GM23338 (cell line): ENCODE results near the gene OR5K2. TPM values are rescaled to one million over a fixed set of nuclear protein-coding genes. Genes with fewer than 3 reads are reported as not detected.

Experiments used
- ATAC-seq: fragments of 200-7000 bp; cut with Tn5 transposase; 3 replicates; pipeline ENCODE4 v1.9.1; 2020
- DNase-seq: peaks from one replicate; pipeline ENCODE4 v3.0.0-alpha.2; 2015; ENCODE audit warnings: low spot score
- H2AFZ ChIP-seq: fragments of 200-600 bp; sonication (generic); 2 replicates; pipeline ENCODE4 v1.8.0; 2016; ENCODE audit warnings: antibody characterized with exemption, mild to moderate bottlenecking, moderate library complexity
- H3F3A ChIP-seq: fragments of 200-600 bp; sonication (generic); replicated peaks from 2 replicates; pipeline ENCODE4 v1.8.0; 2017; ENCODE audit warnings: antibody characterized with exemption, mixed run types, low read depth
- H3K27ac ChIP-seq: fragments of 200-600 bp; sonication (generic); 2 replicates; pipeline ENCODE4 v1.6.1; 2016; ENCODE audit warnings: low read depth
- H3K27me3 ChIP-seq: fragments of 200-600 bp; sonication (generic); 2 replicates; pipeline ENCODE4 v1.8.0; 2016; ENCODE audit warnings: mild to moderate bottlenecking, mixed run types, moderate library complexity; ENCODE audit not compliant: insufficient read depth
- H3K36me3 ChIP-seq: fragments of 200-600 bp; sonication (generic); 2 replicates; pipeline ENCODE4 v1.8.0; 2016; ENCODE audit warnings: mild to moderate bottlenecking; ENCODE audit not compliant: insufficient read depth
- H3K4me1 ChIP-seq: fragments of 200-600 bp; sonication (generic); 2 replicates; pipeline ENCODE4 v1.8.0; 2016; ENCODE audit warnings: mild to moderate bottlenecking, moderate library complexity; ENCODE audit not compliant: insufficient read depth
- H3K4me2 ChIP-seq: fragments of 200-600 bp; sonication (generic); 2 replicates; pipeline ENCODE4 v1.7.1; 2017; ENCODE audit warnings: mixed run types
- H3K4me3 ChIP-seq: fragments of 200-600 bp; sonication (generic); 2 replicates; pipeline ENCODE4 v1.6.1; 2016; ENCODE audit warnings: mixed run types
- H3K79me2 ChIP-seq: fragments of 200-600 bp; sonication (generic); replicated peaks from 2 replicates; pipeline ENCODE4 v1.8.0; 2017; ENCODE audit warnings: mild to moderate bottlenecking; ENCODE audit not compliant: insufficient read depth
- H3K9me2 ChIP-seq: fragments of 200-600 bp; sonication (generic); 2 replicates; pipeline ENCODE4 v1.8.0; 2017; ENCODE audit not compliant: insufficient read depth
- H4K20me1 ChIP-seq: fragments of 200-600 bp; sonication (generic); replicated peaks from 2 replicates; pipeline ENCODE4 v1.8.0; 2017; ENCODE audit warnings: mild to moderate bottlenecking; ENCODE audit not compliant: insufficient read depth
- H3K27ac Mint-ChIP-seq: 2 replicates; pipeline ENCODE4 v1.8.0; 2020; ENCODE audit warnings: inconsistent platforms, mild to moderate bottlenecking, moderate library complexity, mixed read lengths
- H3K27me3 Mint-ChIP-seq: 3 replicates; pipeline ENCODE4 v1.8.0; 2022; ENCODE audit warnings: low read depth, mild to moderate bottlenecking, moderate library complexity, mixed read lengths, inconsistent platforms; ENCODE audit not compliant: insufficient read depth, poor library complexity
- H3K36me3 Mint-ChIP-seq: 3 replicates; pipeline ENCODE4 v1.8.0; 2021; ENCODE audit warnings: low read depth, mild to moderate bottlenecking, inconsistent platforms, moderate library complexity, mixed read lengths
- H3K4me1 Mint-ChIP-seq: 3 replicates; pipeline ENCODE4 v1.8.0; 2020; ENCODE audit warnings: mild to moderate bottlenecking, inconsistent platforms, mixed read lengths
- H3K4me3 Mint-ChIP-seq: 3 replicates; pipeline ENCODE4 v1.8.0; 2021; ENCODE audit warnings: moderate library complexity, mild to moderate bottlenecking, inconsistent platforms, mixed read lengths
- H3K9me3 Mint-ChIP-seq: 3 replicates; pipeline ENCODE4 v1.8.0; 2020; ENCODE audit warnings: moderate library complexity, mild to moderate bottlenecking, inconsistent platforms, mixed read lengths
- EZH2 ChIP-seq: fragments of 200-600 bp; sonication (generic); IDR thresholded peaks from one replicate; pipeline ENCODE4 v1.8.0; 2017; ENCODE audit warnings: antibody characterized with exemption, mild to moderate bottlenecking, low read depth; ENCODE audit not compliant: unreplicated experiment
- EZH2phosphoT487 ChIP-seq: fragments of 200-600 bp; sonication (generic); IDR thresholded peaks from one replicate; pipeline ENCODE4 v1.8.1; 2018; ENCODE audit warnings: antibody characterized with exemption; ENCODE audit not compliant: unreplicated experiment
- NANOG ChIP-seq: IDR thresholded peaks from 2 replicates; pipeline ENCODE4 v1.6.1; 2016; ENCODE audit warnings: antibody characterized with exemption, borderline replicate concordance
- ZNF114 ChIP-seq: fragments of 250-450 bp; sonication (Bioruptor Pico); IDR thresholded peaks from 2 replicates; pipeline ENCODE4 v1.5.0; 2020; ENCODE audit warnings: mild to moderate bottlenecking, moderate library complexity
- polyA plus RNA-seq: library from polyadenylated mRNA; unstranded; fragments of >200 nt; fragmentation: Nextera tagmentation; extraction: Ambion mirVana; gene quantifications from 2 replicates; pipeline ENCODE4 v1.2.1, GENCODE V29; 2016
- total RNA-seq: library from RNA; depleted of rRNA; stranded (reverse); fragments of >200 nt; shearing (Covaris generic); gene quantifications from 2 replicates; pipeline ENCODE4 v1.2.3, GENCODE V29; 2014
- TF ChIP-seq, protein P1 (sequence below), 2 experiments: fragments of 200-600 bp in 1 of 2; sonication (generic) in 1 of 2; conservative IDR thresholded peaks; 2 replicates each; pipeline versions ENCODE4 v1.5.1 to v1.6.1; 2016 to 2017; ENCODE audit warnings: antibody characterized with exemption in 2 of 2, low read depth in 2 of 2, mild to moderate bottlenecking in 2 of 2, moderate library complexity in 1 of 2
- TF ChIP-seq, protein P2 (sequence below): fragments of 250-450 bp; sonication (Bioruptor Pico); IDR thresholded peaks from 2 replicates; pipeline ENCODE4 v1.5.0; 2020; ENCODE audit warnings: mild to moderate bottlenecking, moderate library complexity

The OR5K2 gene
- total and polyA plus RNA-seq, 2 experiments from 2014 or later: not detected

DNA sequence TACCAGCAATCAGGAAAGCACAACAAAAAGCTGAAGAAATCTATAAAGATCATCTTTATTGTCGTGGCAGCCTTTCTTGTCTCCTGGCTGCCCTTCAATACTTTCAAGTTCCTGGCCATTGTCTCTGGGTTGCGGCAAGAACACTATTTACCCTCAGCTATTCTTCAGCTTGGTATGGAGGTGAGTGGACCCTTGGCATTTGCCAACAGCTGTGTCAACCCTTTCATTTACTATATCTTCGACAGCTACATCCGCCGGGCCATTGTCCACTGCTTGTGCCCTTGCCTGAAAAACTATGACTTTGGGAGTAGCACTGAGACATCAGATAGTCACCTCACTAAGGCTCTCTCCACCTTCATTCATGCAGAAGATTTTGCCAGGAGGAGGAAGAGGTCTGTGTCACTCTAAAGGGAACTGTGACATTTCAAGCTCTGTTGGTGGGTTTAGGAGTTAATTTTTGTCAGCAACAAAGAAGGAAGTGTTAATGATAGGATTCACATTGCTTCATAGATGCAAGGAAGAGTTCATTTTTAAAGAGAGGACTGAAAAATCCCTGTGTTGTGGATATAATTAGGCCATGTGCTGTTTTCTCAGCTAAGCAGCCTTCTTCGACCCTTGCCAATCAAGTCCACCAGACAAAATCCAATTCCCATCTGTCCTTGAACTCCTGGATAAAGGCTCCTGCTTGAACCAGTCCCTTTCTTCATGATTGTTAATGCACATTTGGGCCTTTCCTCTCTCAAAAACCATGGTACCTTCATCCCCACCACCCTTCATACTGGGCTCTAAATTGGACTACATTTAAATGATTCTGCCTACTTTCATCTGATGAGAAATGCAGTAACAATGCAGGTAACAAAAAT lies 35.5 kb downstream of the OR5K2 start:
- H3K4me3 ChIP-seq: no peak overlapping the region
- H3K9me3 Mint-ChIP-seq: no peaks in the 10 kb centered on the region
- H4K20me1 ChIP-seq: no peaks in the 10 kb centered on the region
- H3K79me2 ChIP-seq: no peaks in the 10 kb centered on the region
- H3K36me3 Mint-ChIP-seq: no peaks in the 10 kb centered on the region
- H3K4me1 Mint-ChIP-seq: peaks cover 3% of the 10 kb centered on the region; the same call in 2 of the 3 replicates
- peak overlapping the region; percentile 52; the same call in 1 of the 2 replicates for H2AFZ ChIP-seq
- peaks cover 2% of the 10 kb centered on the region for H3K27me3 Mint-ChIP-seq
- H3K9me2 ChIP-seq: no peaks in the 10 kb centered on the region
- no peak overlapping the region for H3K27ac ChIP-seq
- DNase-seq (no peak), ATAC-seq (no peak)
- H3K4me3 Mint-ChIP-seq: no peak overlapping the region
- H3K27me3 ChIP-seq: no peaks in the 10 kb centered on the region
- TF ChIP-seq EZH2 (no peak), NANOG (no peak)
- H3K4me2 ChIP-seq: no peak overlapping the region
- no peak overlapping the region for H3K27ac Mint-ChIP-seq
- no peaks in the 10 kb centered on the region for H3K4me1 ChIP-seq
- no peaks in the 10 kb centered on the region for H3F3A ChIP-seq
- H3K36me3 ChIP-seq: no peaks in the 10 kb centered on the region

DNA sequence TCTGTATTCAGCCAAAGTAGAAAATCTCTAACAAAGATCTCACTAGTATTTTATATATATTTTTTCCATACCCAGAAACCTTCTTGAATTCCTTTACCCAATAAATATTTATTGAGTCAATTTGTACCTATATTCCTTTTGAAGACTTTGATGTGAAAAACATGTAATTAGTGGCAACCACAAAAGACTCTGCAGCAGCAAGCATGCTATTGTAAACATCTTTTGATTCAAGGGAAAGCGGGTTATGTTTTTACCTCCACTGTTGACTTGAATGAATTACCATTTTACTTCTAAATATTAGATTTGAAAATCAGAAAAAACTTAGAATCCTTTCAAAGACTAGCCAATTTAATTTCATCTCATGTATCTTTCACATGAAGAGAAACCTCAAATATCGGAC lies 36.7 kb downstream of the OR5K2 start:
- no peaks in the 10 kb centered on the region for H3K79me2 ChIP-seq
- H3K4me1 ChIP-seq: no peaks in the 10 kb centered on the region
- DNase-seq (no peak), ATAC-seq (no peak)
- Mint-ChIP-seq H3K4me1 (no peaks in the 10 kb centered on the region), H3K4me3 (no peak overlapping the region), H3K36me3 (no peaks in the 10 kb centered on the region), H3K27ac (no peak overlapping the region), H3K9me3 (no peaks in the 10 kb centered on the region), H3K27me3 (peaks cover 2% of the 10 kb centered on the region)
- no peaks in the 10 kb centered on the region for H3K27me3 ChIP-seq
- H3K36me3 ChIP-seq: no peaks in the 10 kb centered on the region
- no peak overlapping the region for H3K27ac ChIP-seq
- H3K9me2 ChIP-seq: no peaks in the 10 kb centered on the region
- H3K4me3 ChIP-seq: no peak overlapping the region
- TF ChIP-seq EZH2phosphoT487: no peak
- TF ChIP-seq NANOG: no peak
- TF ChIP-seq ZNF114: no peak
- TF ChIP-seq, protein P1, sequence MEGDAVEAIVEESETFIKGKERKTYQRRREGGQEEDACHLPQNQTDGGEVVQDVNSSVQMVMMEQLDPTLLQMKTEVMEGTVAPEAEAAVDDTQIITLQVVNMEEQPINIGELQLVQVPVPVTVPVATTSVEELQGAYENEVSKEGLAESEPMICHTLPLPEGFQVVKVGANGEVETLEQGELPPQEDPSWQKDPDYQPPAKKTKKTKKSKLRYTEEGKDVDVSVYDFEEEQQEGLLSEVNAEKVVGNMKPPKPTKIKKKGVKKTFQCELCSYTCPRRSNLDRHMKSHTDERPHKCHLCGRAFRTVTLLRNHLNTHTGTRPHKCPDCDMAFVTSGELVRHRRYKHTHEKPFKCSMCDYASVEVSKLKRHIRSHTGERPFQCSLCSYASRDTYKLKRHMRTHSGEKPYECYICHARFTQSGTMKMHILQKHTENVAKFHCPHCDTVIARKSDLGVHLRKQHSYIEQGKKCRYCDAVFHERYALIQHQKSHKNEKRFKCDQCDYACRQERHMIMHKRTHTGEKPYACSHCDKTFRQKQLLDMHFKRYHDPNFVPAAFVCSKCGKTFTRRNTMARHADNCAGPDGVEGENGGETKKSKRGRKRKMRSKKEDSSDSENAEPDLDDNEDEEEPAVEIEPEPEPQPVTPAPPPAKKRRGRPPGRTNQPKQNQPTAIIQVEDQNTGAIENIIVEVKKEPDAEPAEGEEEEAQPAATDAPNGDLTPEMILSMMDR (conservative IDR thresholded peaks at IDR 0.05; ENCODE audit: low read depth in 2 of 2): no peak
- TF ChIP-seq, protein P2, sequence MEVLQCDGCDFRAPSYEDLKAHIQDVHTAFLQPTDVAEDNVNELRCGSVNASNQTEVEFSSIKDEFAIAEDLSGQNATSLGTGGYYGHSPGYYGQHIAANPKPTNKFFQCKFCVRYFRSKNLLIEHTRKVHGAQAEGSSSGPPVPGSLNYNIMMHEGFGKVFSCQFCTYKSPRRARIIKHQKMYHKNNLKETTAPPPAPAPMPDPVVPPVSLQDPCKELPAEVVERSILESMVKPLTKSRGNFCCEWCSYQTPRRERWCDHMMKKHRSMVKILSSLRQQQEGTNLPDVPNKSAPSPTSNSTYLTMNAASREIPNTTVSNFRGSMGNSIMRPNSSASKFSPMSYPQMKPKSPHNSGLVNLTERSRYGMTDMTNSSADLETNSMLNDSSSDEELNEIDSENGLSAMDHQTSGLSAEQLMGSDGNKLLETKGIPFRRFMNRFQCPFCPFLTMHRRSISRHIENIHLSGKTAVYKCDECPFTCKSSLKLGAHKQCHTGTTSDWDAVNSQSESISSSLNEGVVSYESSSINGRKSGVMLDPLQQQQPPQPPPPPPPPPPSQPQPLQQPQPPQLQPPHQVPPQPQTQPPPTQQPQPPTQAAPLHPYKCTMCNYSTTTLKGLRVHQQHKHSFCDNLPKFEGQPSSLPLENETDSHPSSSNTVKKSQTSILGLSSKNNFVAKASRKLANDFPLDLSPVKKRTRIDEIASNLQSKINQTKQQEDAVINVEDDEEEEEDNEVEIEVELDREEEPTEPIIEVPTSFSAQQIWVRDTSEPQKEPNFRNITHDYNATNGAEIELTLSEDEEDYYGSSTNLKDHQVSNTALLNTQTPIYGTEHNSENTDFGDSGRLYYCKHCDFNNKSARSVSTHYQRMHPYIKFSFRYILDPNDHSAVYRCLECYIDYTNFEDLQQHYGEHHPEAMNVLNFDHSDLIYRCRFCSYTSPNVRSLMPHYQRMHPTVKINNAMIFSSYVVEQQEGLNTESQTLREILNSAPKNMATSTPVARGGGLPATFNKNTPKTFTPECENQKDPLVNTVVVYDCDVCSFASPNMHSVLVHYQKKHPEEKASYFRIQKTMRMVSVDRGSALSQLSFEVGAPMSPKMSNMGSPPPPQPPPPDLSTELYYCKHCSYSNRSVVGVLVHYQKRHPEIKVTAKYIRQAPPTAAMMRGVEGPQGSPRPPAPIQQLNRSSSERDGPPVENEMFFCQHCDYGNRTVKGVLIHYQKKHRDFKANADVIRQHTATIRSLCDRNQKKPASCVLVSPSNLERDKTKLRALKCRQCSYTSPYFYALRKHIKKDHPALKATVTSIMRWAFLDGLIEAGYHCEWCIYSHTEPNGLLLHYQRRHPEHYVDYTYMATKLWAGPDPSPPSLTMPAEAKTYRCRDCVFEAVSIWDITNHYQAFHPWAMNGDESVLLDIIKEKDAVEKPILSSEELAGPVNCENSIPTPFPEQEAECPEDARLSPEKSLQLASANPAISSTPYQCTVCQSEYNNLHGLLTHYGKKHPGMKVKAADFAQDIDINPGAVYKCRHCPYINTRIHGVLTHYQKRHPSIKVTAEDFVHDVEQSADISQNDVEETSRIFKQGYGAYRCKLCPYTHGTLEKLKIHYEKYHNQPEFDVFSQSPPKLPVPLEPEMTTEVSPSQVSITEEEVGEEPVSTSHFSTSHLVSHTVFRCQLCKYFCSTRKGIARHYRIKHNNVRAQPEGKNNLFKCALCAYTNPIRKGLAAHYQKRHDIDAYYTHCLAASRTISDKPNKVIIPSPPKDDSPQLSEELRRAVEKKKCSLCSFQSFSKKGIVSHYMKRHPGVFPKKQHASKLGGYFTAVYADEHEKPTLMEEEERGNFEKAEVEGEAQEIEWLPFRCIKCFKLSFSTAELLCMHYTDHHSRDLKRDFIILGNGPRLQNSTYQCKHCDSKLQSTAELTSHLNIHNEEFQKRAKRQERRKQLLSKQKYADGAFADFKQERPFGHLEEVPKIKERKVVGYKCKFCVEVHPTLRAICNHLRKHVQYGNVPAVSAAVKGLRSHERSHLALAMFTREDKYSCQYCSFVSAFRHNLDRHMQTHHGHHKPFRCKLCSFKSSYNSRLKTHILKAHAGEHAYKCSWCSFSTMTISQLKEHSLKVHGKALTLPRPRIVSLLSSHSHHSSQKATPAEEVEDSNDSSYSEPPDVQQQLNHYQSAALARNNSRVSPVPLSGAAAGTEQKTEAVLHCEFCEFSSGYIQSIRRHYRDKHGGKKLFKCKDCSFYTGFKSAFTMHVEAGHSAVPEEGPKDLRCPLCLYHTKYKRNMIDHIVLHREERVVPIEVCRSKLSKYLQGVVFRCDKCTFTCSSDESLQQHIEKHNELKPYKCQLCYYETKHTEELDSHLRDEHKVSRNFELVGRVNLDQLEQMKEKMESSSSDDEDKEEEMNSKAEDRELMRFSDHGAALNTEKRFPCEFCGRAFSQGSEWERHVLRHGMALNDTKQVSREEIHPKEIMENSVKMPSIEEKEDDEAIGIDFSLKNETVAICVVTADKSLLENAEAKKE: no peak
- no peaks in the 10 kb centered on the region for H4K20me1 ChIP-seq
- no peak overlapping the region for H3K4me2 ChIP-seq
- no peak overlapping the region for H2AFZ ChIP-seq
- H3F3A ChIP-seq: no peaks in the 10 kb centered on the region
